HG02642 (cell line): Measurements from ENCODE around the gene PCDH11X.
"Not testable (repeated sequence)": the region's sequence is repeated elsewhere in the genome, so short reads cannot be mapped to it uniquely, and the experiment has no call there.

Experiments used
- ATAC-seq: cut with Tn5 transposase; IDR thresholded peaks from one replicate; pipeline ENCODE4 v1.9.1; 2021; ENCODE audit warnings: mild to moderate bottlenecking; ENCODE audit not compliant: unreplicated experiment, poor library complexity

The PCDH11X gene

GRCh38 chrX:91779135-91779534 lies at the start of gene PCDH11X:
PCDH11X (plus strand) TSS chrX:91779375; CDS start chrX:91835505, 56,130 bp downstream.
- not testable (repeated sequence) for ATAC-seq

GRCh38 chrX:91747446-91747845 lies 31.7 kb upstream of the PCDH11X start:
- ATAC-seq = not testable (repeated sequence)

GRCh38 chrX:91753022-91753421 lies 26.2 kb upstream of the PCDH11X start:
- not testable (repeated sequence) for ATAC-seq

- ATAC-seq = peak; percentile 100
These were observed 8.3 kb upstream of the PCDH11X start for GRCh38 chrX:91770619-91771488.

GRCh38 chrX:91773943-91774342 lies 5.2 kb upstream of the PCDH11X start:
- not testable (repeated sequence) for ATAC-seq

GRCh38 chrX:91780008-91780407 lies 833 bp downstream of the PCDH11X start:
- not testable (repeated sequence) for ATAC-seq

GRCh38 chrX:91780698-91781097 lies 1.5 kb downstream of the PCDH11X start:
- ATAC-seq = not testable (repeated sequence)

DNA sequence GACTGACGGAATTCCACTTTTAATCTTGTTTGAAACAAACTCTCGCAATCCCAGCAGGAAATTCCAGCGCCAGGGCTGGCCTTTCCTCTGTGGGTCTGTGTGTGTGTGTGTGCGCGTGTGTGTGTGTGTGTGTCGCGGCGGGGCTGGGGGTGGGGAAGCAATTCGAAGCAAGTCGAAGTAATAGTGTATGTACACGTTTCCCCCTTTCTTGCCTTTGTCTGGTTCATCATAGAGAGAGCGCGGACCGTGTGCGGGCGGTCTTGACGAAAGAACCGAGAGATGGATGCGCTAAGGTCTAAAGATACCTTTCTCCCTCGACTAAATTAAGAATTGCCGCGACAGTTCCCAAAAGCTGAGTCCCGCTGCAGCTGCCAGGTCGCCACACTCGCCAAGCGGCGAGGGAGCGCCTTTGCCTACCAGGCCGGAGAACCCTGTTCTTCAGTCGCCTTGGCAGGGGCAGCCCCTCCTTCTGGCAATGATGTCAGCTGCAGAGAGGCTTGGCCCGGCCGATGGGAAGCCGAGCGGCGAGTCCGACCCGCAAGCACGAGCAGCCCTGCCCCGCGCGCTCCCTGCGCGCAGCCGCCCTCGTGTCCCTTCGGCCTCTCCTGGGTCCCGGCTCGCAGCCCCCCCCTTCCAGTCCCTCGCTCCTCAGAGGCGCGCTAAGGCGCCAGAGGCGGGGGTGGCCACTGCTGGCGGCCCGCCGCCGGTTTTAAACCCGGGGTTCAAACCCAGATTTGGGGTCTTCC lies 2.6 kb downstream of the PCDH11X start:
- not testable (repeated sequence) for ATAC-seq

DNA sequence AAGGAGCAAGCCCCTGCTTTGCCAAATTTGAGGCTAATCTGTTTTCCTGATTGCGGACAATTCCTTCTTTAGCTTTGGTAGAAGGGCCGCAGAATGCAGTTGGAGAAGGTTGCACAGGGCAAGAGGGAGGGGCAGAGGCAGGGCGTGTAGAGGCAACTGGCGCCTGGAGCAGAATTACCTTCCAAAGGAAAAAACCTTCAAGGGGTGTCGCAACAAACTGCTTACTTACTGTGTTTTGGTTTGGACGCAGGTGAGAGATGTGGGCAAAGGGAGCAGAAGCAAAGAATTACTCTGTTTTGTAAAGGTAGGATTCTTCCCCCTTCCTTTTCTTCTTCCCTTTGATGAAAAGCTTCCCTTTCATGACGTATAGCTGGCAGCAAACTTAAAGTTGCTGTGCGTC lies 3.6 kb downstream of the PCDH11X start:
- not testable (repeated sequence) for ATAC-seq

DNA sequence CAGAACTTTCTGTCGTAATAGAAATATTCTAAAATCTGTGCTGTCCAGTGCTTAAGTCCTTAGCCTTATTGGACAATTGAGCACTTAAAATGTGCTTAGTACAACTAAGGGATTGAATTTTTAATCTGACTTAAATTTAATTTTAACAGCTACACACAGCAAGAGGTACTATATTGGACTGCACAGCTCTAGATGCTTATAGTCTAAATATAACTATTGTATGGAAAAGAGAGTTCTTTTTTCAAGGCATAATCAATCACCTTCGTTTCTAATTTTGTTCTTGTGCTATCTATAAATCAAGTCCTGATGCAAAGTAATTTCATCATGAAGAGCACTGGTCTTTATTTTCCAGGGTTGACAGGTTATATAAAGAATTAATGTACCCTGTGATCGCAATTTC lies 38.4 kb downstream of the PCDH11X start:
- ATAC-seq = not testable (repeated sequence)

- ATAC-seq = not testable (repeated sequence)
These were observed 46.1 kb downstream of the PCDH11X start for GRCh38 chrX:91825321-91825720.
